Measurements from ENCODE around the gene GNB1L.

The GNB1L gene

DNA sequence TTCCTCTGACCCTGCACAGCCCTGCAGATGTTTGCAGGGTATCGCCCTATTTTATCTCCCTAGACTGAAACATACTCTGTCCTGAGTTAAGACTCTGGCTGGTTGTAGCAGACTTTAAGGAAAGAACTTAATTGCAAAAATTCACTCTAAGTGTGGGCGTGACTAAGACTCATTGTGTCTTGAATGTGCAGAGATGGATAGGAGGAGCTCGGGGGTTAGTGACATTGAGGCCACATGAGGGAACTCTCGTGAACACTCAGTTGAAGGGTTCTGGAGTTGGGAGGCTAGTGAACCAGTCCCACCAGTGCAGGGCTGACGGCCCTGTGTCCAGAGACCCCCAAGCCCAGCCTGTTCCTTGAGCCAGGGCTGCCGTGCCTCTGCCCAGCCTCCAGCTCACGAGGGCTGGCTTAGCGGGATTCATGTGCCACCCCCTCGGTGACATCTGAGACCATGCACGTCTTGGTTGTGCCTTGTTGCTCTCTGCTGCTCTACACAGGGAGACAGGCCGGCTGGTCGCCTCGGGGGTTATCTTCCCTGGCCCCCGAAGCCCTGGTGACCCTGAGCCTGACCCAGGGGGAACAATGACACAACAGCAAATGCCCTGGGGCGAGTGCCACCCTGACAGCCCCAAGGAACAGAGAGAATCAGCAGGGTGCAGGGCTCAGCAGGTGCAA, 105.5 kb downstream of the GNB1L start:
- no peak for DNase-seq (ENCODE audit: low read depth)

DNA sequence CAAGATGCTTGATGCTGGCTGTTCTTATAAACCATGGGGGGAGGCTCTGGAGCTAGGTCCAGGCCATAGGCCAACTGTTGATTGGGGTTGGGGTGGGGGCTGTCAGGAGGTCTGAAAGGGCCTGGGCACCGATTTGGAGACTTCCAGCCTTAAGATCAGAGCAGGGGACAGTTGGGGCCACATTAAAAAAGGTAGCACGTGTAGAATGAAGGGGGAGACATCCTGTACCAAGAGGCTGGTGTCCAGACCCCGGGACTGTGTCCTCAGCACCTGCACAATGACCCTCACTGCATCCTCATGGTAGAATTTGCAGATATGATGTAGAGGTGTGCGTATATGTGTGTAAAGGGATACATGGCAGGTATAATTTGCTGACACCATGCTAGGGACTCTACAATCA, 106.5 kb downstream of the GNB1L start:
- DNase-seq (ENCODE audit: low read depth), result no peak

DNA sequence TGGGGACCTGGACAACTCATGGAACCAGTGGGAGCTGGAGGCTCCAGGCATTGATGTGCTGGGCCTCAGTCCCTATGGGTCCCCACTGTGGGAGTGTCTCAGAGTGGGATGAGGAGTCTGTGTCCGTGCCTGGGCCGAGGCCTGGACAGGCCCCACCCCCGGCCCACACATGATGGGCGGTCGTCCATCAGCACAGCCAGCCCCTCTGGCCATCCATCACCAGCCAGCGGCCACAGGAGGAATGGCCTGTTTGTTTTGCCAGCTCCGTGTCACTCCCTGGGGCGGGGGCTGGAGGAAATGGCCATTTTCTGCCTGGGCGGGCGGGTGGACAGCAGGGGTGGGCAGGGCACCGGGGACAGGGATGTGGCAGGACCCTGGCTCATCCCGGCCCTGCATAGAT, 107.1 kb downstream of the GNB1L start:
- no peak for DNase-seq (ENCODE audit: low read depth)

DNA sequence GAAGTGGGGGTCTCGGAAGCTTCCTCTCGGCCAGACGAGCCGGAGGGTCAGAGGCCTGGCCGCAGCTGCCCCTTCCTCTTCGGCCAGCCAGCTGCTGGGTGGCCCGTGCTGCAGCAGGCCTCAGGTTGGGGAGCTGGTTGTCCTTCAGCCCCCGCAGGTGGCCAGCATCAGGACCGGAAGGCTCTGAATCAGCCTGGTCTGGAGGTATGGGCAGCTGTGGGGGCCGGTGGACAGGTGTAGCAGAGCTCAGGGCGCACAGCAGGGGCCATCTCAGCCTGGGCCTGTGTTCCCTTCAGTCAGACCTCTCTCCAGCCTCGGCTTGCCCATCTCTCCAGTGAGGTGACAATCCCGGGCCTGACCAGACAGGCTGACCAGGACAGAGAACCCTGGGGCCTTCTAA, 107.9 kb downstream of the GNB1L start:
- DNase-seq (ENCODE audit: low read depth), result no peak

DNA sequence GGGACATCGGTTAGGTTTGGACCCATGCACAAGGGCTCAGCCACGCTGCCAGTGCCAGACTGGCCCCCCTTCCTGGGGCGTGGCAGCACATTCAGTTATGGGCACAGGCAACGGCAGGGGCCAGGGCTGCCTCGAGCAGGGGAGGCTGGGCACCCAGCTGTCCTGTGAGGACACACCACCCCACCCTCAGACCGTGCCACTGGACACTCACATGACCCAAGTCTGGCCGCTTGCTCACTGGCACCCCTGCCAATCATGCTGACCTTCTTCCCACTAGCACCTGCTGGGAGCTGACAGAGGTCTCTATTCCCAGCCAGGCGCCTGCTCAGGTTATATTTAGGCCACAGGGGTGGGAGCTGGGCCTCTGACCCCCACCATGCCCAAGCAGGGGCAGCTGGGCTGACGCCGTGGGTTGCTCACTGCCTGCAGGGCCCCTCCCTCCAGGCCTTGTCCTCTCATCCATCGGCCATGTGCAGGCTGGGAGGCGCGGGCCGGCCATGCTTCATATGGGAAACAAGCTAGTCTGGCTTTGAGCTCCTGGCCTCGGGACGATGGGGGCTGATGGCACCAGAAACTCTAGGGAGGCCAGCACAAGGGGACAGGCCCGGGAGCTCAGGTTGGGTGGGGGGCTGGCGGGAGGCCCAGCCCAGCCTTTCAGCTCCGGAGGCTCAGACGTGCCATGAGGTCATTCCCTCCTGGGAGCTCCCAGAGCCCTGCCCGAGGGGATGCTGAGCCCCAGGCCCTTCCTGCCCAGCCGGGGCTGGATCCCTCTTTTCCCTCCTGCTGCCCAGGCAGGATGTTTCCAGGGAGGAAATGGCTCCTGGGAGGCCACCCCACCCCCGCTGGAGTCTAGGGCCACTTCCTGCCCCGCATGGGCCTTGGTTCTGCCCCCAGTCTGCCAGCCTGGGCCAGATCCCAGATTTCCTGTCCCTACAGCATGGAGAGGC, 109.2 kb downstream of the GNB1L start:
- DNase-seq (ENCODE audit: low read depth), result no peak

DNA sequence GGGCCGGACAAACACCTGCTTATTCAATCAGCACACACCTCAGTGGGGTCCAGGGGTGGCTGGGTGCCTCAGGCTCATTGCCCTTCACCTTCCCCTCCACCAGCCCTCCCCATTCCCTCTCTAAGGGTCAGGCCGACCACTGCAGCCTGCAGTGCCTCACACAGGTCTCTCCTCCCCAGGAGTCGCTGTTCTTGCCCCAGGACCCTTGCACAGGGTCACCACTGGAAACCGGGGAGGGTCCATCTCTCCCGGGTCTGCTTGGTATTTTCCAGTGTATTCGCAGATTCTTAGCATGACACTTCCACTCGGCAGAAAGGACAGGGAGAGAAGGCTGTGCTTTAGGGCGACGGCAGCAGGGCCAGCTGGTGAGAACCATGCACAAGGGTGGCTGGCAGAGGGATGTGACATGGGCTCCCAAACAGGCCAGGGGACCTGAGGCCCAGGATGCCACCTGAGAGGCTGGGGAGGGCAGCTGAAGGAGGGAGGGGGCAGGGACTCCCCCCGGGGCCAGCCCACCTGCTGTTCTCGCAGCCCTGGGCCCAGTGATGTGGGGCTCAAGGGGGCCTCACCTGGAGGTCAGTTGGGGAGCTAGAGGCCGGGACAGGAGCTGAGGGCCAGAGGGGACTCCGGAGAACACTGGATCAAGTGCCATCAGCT, 110.2 kb downstream of the GNB1L start:
- no peak for DNase-seq (ENCODE audit: low read depth)

DNA sequence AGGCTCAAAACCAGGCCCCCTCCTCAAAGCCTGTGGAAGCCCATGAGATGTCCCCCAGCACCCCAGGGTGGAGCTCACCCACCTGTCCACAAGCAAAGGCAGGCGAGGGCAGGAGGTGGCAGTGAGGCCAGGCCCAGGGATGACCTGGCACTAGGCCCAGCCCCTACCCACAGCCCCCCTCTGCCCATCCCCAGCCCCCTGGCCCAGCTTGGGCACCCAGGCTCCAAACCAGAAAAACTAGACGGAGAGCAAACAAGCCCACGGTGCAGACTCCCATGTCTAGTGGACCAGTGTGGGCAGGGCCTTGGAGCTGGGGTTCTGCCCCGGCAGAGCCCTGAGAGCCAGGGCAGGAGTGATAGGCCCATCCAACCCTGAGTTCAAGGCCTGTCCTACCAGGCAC, 111.0 kb downstream of the GNB1L start:
- DNase-seq (ENCODE audit: low read depth), result no peak

DNA sequence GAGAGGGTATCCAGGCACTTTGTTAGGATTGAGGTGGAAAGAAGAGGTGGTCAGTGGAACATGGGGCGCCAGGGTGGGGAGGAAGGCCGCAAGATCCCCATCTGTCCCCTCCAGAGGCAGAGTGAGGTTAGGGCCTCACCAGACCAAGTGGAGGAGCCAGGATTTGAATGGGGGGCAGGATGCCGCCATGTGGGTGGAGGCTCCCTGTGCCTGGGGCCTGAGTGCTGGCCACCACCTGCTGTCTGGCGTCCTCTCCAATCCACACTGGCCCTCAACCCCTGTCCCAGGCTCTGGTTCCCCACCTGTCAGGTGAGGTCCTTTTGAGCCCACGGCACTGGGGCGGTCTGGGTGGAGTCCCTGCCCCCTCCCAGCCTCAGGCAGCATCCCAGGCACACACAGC, 111.6 kb downstream of the GNB1L start:
- no peak for DNase-seq (ENCODE audit: low read depth)

DNA sequence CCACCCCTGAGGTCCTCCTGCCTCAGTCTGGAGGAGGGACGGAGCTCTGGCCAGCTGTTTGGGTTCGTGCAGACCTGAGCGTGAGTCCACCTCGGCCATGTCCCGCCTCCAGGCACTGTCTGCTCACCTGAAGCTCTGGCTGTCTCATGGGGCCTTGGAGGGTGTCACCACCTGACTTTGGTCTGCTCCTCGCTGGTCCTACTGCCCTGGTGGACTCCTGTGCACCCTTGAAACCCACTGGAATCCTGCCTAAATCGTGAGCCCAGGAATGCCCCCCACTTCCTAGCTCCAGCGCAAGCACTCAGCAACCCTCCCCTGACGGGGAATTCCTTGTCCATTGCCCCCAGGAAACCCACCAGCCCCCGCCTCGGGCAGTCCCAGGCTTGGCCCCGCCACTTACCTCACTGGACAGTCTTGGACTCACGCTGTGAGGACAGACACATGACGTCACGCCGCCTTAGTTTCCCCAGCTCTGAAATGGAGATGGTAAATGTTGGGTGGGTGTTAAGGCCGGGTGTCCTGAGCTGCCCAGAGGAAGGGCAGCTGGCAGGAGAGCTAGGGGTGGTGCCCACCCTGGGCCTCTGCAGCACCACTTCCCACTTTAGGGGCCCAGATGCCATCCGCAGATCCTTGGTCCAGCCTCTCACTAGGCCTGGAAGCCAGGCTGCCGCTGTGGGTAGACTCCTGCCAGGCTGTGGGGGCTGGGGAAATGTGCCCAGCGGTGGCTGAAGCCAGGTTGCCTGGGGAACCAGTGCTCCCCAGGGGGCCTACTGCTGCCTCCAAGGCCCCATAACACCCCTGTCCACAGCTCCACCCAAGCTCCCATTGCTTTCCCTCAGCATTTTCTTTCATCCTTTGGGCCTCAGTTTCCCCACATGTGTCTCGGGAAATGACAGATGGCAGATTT, 112.3 kb downstream of the GNB1L start:
- DNase-seq (ENCODE audit: low read depth), result no peak

DNA sequence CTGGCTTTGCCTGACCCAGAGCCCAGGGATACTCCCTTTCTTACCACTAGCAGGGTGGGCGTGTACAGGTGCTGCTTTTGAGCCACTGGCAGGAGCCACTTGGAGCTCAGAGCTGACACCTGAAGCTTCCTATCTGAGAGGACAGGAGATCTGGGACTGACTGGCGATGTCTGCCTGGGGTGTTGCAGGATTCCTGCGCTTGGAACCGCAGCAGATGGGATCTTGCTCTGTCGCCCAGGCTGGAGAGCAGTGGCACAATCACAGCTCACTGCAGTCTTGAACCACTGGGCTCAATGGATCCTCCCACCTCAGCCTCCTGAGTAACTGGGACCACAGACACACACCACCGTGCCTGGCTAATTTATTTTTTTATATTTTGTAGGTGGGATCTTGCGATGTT, 113.6 kb downstream of the GNB1L start:
- DNase-seq (ENCODE audit: low read depth), result no peak

DNA sequence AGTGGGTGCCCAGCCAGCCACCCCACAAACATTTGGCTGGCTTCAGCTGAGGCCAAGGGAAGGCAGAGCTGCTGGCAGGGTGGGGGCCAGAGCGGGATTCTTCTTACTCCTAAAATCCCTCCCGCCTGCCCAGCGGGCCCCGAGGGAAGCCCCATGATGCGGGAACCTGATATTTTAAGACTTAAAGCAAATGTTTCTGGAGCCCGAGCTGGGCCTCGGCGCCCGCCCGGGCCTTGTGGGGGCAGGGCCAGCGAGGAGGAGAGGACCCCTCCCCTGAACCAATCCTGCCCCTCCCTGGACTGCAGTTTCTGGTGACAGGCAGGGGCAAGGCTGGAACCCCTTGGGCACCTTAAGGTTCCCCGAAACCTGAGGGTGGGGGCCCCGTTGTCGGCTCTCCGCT, 114.1 kb downstream of the GNB1L start:
- DNase-seq (ENCODE audit: low read depth), result no peak

DNA sequence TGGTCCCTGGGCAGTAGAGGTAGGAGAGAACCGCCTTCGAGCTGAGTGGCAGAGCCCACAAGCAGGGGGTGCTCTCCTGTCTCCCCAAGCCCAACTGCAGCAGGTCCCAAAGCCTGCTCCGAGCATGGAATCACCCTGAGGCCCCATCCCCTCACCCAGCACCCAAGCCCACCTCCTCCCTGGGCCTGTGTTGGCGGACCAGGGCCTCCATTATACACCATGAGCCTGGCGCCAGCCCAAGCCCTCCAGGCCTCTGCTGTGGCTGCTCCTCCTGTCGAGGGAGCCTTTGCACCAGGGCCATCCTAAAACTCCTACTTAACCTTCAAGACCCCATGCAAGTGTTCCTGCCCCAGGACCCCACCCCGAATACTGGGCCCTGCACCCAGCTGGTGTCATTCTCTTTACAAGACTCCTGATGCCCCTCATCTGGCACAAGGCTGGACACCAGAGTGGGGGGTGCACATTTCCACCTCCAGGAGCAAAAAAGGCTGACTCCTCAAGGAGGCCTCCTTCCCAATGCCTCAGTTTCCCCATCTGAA, 114.7 kb downstream of the GNB1L start:
- no peak for DNase-seq (ENCODE audit: low read depth)

DNA sequence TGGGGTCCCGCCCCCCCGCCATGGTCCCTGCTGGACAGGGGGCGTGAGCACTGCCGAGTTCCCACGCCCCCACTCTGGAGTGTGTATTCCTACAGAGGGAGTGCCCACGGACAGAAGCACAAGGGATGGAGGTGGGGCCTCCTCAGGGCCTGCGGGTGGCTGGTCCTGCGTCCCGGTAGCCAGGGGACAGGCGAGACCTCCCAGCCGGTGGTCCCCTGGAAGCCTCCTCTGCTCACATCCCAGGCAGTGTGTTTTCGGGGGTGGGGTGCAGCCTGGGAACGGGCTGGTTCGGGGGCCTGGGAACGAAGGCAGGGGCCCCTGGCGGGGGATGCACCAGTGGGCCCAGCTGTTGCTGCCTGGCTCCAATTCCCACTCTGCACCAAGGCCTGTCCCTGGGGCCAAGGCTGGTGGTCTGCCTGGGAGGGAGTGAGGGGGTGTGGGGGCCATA, 115.2 kb downstream of the GNB1L start:
- no peak for DNase-seq (ENCODE audit: low read depth)

DNA sequence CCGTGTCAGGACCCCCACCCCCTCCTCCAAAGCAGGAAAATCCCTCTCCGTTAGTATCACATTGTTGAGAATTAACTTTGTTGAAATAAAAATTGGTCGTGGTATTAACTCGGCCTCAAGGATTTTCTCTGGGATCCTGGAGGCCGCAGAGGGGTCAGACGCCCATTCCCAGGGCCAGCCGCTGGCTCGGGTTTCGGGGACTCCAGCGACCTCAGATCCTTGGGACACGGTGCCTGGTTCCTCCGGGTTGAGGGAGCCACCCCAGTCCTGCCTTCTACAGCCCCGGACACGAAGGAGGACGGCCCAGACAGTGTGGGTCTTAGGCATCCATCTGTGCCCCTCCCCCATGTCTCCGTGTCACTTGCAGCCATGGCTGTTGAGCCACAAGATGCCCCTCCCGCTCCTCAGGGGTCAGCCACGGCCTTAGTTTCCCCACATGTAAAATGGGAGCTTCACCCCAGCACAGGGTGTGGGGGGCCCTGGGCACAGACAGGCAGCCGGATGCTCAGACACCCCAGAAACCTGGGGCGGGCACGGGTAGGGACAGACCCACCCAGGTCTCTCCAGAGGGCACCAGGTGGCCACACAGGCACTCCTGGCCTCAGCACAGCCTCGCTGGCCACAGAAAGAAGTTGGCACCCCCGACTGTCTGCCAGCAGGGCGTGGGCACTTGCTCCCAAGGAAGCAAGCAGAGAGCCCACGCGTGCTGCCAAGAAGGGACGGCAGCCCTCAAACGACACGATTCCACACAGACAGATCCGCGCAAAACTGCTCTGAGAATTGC, 115.8 kb downstream of the GNB1L start:
- no peak for DNase-seq (ENCODE audit: low read depth)

DNA sequence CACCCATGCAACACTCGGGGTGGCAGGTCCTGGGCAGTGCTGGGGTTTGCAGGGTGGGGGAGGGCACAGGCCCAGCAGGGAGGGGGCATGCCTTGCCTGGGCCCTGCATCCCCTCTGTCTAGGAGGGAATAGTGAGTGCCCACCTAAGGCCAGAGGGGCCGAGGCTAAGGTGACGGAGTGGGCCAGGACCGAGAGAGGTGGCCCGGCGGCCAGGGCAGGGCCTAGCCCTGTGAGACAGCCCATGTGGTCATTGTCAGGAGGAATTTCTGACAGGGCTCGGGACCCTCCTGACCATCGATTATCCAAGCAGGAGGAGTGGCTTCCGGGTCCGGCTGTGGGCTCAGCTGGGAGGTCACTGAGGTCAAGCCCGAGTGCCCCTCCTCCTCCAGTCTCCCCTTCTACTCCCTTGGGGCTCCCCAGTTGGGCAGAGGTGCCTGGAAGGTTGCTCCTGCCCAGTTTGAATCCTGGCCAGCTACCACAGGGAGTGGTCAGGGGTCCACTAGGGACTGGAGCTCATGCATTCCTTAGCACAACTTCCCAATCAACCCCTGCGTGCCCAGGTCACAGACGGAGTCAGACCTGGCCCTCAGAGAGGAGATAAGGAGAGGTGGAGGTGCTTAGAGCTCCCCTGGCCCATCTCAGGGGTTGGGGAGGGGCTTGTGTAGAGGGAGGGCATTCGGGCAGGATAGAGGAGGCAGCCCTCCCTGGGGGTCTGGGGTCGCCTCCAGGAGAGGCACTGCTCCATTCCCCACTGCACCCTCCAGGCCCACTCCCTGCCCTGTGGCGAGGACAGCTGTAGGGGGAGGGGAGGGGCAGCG, 116.6 kb downstream of the GNB1L start:
- DNase-seq (ENCODE audit: low read depth), result no peak

DNA sequence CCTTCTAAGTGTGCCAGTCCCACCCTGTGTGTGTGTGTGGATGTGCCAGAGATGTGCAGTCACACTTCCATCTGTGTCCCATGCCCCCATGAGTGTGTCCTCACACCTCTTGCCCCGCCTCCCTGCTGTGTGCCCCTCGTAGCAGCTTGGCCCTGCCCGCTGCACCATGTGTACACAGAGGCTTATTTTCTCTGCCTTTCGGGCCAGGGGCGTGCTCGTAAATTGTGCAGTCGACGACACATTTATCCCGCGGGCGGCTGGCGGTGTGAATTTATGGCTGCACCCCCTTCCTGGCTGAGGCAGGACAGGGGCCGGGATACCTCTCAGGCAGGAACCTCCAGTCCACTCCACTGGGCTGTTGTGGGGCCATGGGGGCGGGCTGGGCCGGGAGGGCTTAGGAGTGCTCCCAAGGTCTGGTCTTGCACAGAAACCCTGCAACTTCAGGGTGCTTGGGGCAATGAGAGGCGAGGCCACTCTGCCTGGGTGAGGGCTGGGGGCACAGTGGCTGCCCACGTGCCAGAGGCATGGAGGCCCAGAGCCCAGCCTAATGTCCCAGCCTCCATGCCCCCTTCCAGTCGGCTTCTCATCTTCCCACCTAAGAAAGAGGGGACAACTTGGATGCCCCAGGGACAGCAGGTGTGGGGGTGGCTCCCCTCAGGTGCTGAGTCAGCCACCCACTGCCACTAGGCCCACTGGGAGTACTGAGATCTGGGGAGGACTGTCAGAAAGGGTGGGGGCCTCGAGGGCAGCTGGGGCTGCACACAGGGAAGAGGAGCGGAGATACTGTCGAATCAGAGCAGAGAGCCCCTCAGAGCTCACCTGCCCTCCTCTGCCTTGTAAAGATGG, 118.8 kb downstream of the GNB1L start:
- DNase-seq (ENCODE audit: low read depth), result no peak

DNA sequence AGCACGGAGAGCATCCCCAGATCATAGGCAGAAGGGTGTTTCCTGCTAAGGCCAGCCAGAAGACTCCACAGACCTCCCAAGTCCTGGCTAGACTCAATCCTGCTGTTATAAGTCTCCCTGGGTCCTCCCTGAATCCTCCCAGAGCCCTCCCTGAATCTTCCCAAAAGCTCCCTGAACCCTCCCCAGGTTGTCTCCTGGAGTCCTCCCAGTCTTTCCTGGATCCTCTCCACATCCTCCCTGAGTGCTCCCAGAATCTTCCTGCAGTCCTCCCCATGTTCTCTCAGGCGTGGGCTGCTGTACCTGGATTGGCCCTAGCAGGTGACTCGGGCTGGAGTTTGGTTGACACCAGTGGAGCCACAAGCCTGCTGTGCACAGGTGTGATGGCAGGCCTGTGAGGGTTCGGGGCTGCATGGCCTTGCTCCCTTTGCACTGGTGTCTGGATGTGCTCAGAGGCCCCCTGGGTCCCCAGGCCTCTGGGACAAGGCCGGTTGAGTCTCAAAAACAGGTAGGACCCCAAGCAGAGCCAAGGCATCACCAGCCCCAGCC, 119.8 kb downstream of the GNB1L start:
- DNase-seq (ENCODE audit: low read depth), result no peak

DNA sequence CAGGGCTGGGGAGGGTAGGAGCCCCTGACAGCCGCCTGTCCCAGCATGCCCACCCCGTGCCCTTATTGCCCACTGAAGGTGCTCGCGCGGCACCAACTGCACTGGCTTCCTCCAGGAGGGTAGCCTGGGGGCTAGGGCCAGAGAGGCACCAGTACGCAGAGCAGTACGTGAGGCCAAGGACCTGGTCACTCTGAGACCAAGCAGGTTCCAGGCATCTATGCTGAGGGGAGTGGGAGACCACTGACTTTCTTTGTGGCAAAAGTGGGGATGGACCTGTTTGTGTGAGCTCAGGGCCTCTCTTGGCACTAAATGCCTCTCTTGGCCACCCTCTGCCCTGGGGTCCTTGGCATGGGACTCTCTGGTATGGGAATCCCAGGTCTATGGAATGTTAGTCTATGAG, 120.5 kb downstream of the GNB1L start:
- DNase-seq (ENCODE audit: low read depth), result no peak

DNA sequence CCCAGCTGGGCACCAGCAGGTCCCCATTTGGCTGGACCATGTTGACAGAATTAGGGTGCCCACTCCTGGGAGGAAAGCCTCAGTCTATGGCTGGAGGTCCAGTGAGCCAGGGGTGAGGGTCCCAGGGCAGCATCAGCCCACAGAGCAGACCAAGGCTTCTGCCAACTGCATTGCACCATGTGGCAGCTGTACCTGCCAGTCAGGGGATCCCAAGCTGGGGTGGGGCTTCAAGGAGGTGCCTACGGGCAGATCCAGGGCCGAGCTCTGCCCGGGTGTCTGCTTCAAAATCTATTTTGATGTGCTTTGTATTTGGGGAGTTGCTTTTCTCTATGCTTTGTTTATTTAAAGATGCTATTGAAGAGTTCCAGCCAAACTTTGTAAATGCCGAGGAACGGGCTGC, 120.9 kb downstream of the GNB1L start:
- no peak for DNase-seq (ENCODE audit: low read depth)
